ENCODE measurements around the gene CCSAP.

CCSAP gene

GRCh38 chr1:229278120-229278741 is 64.6 kb downstream of the CCSAP start:
- peaks cover 3% of the 10 kb centered on the region for H3K4me1 ChIP-seq (ENCODE audit: control insufficient read depth, insufficient read depth, low read length, poor library complexity, severe bottlenecking)
- no peak overlapping the region for H3K4me3 ChIP-seq (ENCODE audit: extremely low read depth, insufficient read depth, low read length, poor library complexity, severe bottlenecking)
- 100% methylated on average over 1 to 2 of the region's 2 CpGs for WGBS, 2 experiments (ENCODE audit: insufficient coverage in 2 of 2)
- no peaks in the 10 kb centered on the region for H3K9me3 ChIP-seq (ENCODE audit: control insufficient read depth, low read length)
- peaks cover 3% of the 10 kb centered on the region for H3K36me3 ChIP-seq (ENCODE audit: control insufficient read depth, insufficient read depth, low read length)
- no peak overlapping the region for H3K27ac ChIP-seq (ENCODE audit: low read depth, low read length, severe bottlenecking)

- Histone ChIP-seq H3K9me3 (ENCODE audit: control insufficient read depth, low read length) (peaks cover 3% of the 10 kb centered on the region), H3K4me3 (ENCODE audit: extremely low read depth, insufficient read depth, low read length, poor library complexity, severe bottlenecking) (no peak overlapping the region), H3K4me1 (ENCODE audit: control insufficient read depth, insufficient read depth, low read length, poor library complexity, severe bottlenecking) (peaks cover 10% of the 10 kb centered on the region), H3K36me3 (ENCODE audit: control insufficient read depth, insufficient read depth, low read length) (peaks cover 3% of the 10 kb centered on the region), H3K27ac (ENCODE audit: low read depth, low read length, severe bottlenecking) (no peak overlapping the region)
- 97 to 100% methylated on average over 2 of the region's 2 CpGs for WGBS, 2 experiments (ENCODE audit: insufficient coverage in 2 of 2)
Observed at GRCh38 chr1:229275005-229275404, 67.8 kb downstream of the CCSAP start.

- H3K4me3 ChIP-seq (ENCODE audit: extremely low read depth, insufficient read depth, low read length, poor library complexity, severe bottlenecking) = no peak overlapping the region
- 86 to 94% methylated on average over 5 of the region's 7 CpGs for WGBS, 2 experiments (ENCODE audit: insufficient coverage in 2 of 2)
Observed at GRCh38 chr1:229273507-229274232, 69.2 kb downstream of the CCSAP start.

GRCh38 chr1:229272164-229273158 is 70.4 kb downstream of the CCSAP start:
- H3K9me3 ChIP-seq (ENCODE audit: control insufficient read depth, low read length) = peaks cover 3% of the 10 kb centered on the region
- peak overlapping the region; percentile 61 for H3K4me3 ChIP-seq (ENCODE audit: extremely low read depth, insufficient read depth, low read length, poor library complexity, severe bottlenecking)
- H3K27ac ChIP-seq (ENCODE audit: low read depth, low read length, severe bottlenecking) = no peak overlapping the region
- WGBS, 2 experiments (ENCODE audit: insufficient coverage in 2 of 2) = 64 to 69% methylated on average over 10 to 11 of the region's 11 CpGs
- peaks cover 7% of the 10 kb centered on the region for H3K4me1 ChIP-seq (ENCODE audit: control insufficient read depth, insufficient read depth, low read length, poor library complexity, severe bottlenecking)
- peaks cover 3% of the 10 kb centered on the region for H3K36me3 ChIP-seq (ENCODE audit: control insufficient read depth, insufficient read depth, low read length)

More at GRCh38 chr1:229273507-229274232, 69.2 kb downstream of the CCSAP start:
- Histone ChIP-seq H3K9me3 (ENCODE audit: control insufficient read depth, low read length) (peaks cover 3% of the 10 kb centered on the region), H3K4me1 (ENCODE audit: control insufficient read depth, insufficient read depth, low read length, poor library complexity, severe bottlenecking) (peaks cover 8% of the 10 kb centered on the region), H3K36me3 (ENCODE audit: control insufficient read depth, insufficient read depth, low read length) (peaks cover 3% of the 10 kb centered on the region), H3K27ac (ENCODE audit: low read depth, low read length, severe bottlenecking) (no peak overlapping the region)

GRCh38 chr1:229271448-229272159 is 71.2 kb downstream of the CCSAP start:
- Histone ChIP-seq H3K27ac (ENCODE audit: low read depth, low read length, severe bottlenecking) (peak overlapping the region; percentile 17), H3K4me1 (ENCODE audit: control insufficient read depth, insufficient read depth, low read length, poor library complexity, severe bottlenecking) (peaks cover 7% of the 10 kb centered on the region), H3K36me3 (ENCODE audit: control insufficient read depth, insufficient read depth, low read length) (no peaks in the 10 kb centered on the region), H3K9me3 (ENCODE audit: control insufficient read depth, low read length) (peaks cover 8% of the 10 kb centered on the region), H3K4me3 (ENCODE audit: extremely low read depth, insufficient read depth, low read length, poor library complexity, severe bottlenecking) (peak overlapping the region; percentile 61)
- 1 to 6% methylated on average over 10 to 28 of the region's 32 CpGs for WGBS, 2 experiments (ENCODE audit: insufficient coverage in 2 of 2)
